ENCODE measurements around the gene STAM.

The STAM gene

GRCh38 chr10:17655009-17655408 lies 11.1 kb downstream of the STAM start:
- no peak for DNase-seq (ENCODE audit: low spot score)
- Mint-ChIP-seq H3K27me3 (ENCODE audit: low read depth) (no peaks in the 10 kb centered on the region), H3K9me3 (peaks cover 47% of the 10 kb centered on the region), H3K4me3 (peak overlapping the region; percentile 30), H3K27ac (peak overlapping the region; percentile 32), H3K4me1 (ENCODE audit: low read depth) (peaks cover 53% of the 10 kb centered on the region), H3K36me3 (ENCODE audit: low read depth) (peaks cover 73% of the 10 kb centered on the region)

- H3K27ac Mint-ChIP-seq, result peak overlapping the region; percentile 76
- peaks cover 47% of the 10 kb centered on the region for H3K9me3 Mint-ChIP-seq
- H3K4me1 Mint-ChIP-seq (ENCODE audit: low read depth), result peaks cover 47% of the 10 kb centered on the region
- peak overlapping the region; percentile 23 for H3K4me3 Mint-ChIP-seq
- H3K36me3 Mint-ChIP-seq (ENCODE audit: low read depth), result peaks cover 67% of the 10 kb centered on the region
- no peak for DNase-seq (ENCODE audit: low spot score)
- no peaks in the 10 kb centered on the region for H3K27me3 Mint-ChIP-seq (ENCODE audit: low read depth)
Observed at GRCh38 chr10:17655567-17656146, 11.7 kb downstream of the STAM start.

DNA sequence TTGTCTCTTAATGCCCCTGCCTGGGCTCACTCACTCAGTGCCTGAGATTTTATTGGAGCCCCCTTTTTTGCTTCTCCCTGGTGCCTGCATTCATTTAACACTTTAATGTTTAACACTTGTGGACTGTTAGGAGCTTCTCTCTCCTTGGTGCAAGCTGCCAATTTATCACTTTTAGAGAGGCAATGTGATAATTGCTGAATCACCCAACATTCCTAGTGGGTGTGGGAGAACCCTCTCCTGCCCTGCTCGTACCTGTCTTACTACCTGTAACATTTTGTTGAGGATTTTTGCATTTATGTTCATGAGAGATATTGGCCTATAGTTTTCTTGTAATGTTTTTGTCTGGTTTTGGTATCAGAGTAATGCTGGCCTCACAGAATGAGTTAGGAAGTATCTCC lies 13.2 kb downstream of the STAM start:
- H3K4me3 Mint-ChIP-seq, result no peak overlapping the region
- H3K9me3 Mint-ChIP-seq, result peaks cover 37% of the 10 kb centered on the region
- no peaks in the 10 kb centered on the region for H3K27me3 Mint-ChIP-seq (ENCODE audit: low read depth)
- no peak overlapping the region for H3K27ac Mint-ChIP-seq
- H3K4me1 Mint-ChIP-seq (ENCODE audit: low read depth), result peaks cover 41% of the 10 kb centered on the region
- no peak for DNase-seq (ENCODE audit: low spot score)
- peaks cover 68% of the 10 kb centered on the region for H3K36me3 Mint-ChIP-seq (ENCODE audit: low read depth)

GRCh38 chr10:17659365-17659764 lies 15.4 kb downstream of the STAM start:
- H3K27ac Mint-ChIP-seq, result no peak overlapping the region
- DNase-seq (ENCODE audit: low spot score), result no peak
- peaks cover 59% of the 10 kb centered on the region for H3K36me3 Mint-ChIP-seq (ENCODE audit: low read depth)
- H3K27me3 Mint-ChIP-seq (ENCODE audit: low read depth), result no peaks in the 10 kb centered on the region
- peaks cover 31% of the 10 kb centered on the region for H3K9me3 Mint-ChIP-seq
- peaks cover 48% of the 10 kb centered on the region for H3K4me1 Mint-ChIP-seq (ENCODE audit: low read depth)
- no peak overlapping the region for H3K4me3 Mint-ChIP-seq

DNA sequence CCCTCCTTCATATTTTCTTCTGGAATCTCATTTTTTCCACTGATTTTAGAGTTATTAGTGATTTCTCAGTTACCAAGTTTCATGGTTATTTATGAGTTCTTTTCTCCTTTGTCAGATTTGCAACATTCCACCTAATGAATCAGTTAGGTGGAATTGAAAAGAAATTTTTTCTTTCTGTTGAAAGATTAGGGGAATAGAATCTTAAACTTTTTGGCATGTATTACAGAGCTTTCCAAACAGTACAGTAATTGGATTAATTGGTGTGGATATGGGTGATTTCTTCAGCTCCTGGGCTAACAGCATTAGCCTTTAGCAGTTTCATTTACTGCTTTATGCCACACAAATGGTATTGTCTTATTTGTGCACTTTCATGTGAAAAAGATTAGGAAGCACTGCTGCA lies 17.0 kb downstream of the STAM start:
- Mint-ChIP-seq H3K4me1 (ENCODE audit: low read depth) (peaks cover 36% of the 10 kb centered on the region), H3K27ac (no peak overlapping the region), H3K4me3 (no peak overlapping the region), H3K9me3 (peaks cover 23% of the 10 kb centered on the region), H3K27me3 (ENCODE audit: low read depth) (no peaks in the 10 kb centered on the region), H3K36me3 (ENCODE audit: low read depth) (peaks cover 50% of the 10 kb centered on the region)
- no peak for DNase-seq (ENCODE audit: low spot score)

DNA sequence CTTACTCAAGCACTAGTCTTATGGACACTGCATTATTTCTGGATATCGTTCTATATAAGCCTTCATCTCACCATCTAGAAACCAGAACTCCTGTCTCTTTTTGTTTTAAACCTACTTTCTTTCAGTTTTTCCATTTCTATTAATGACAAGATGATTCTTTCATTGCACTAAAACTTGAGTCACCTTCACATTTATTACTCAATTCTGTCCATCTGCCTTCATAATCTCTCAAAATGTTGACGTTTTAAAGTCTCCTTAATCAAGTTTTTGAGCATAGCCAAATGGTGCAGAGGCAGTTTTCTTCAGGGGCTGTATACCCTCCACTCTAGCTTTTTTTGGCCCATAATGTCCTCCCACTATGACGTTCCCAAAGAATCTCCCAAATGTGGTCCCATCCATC lies 17.6 kb downstream of the STAM start:
- no peaks in the 10 kb centered on the region for H3K27me3 Mint-ChIP-seq (ENCODE audit: low read depth)
- H3K36me3 Mint-ChIP-seq (ENCODE audit: low read depth), result peaks cover 48% of the 10 kb centered on the region
- no peak overlapping the region for H3K4me3 Mint-ChIP-seq
- peaks cover 33% of the 10 kb centered on the region for H3K4me1 Mint-ChIP-seq (ENCODE audit: low read depth)
- DNase-seq (ENCODE audit: low spot score), result no peak
- peaks cover 21% of the 10 kb centered on the region for H3K9me3 Mint-ChIP-seq
- no peak overlapping the region for H3K27ac Mint-ChIP-seq

DNA sequence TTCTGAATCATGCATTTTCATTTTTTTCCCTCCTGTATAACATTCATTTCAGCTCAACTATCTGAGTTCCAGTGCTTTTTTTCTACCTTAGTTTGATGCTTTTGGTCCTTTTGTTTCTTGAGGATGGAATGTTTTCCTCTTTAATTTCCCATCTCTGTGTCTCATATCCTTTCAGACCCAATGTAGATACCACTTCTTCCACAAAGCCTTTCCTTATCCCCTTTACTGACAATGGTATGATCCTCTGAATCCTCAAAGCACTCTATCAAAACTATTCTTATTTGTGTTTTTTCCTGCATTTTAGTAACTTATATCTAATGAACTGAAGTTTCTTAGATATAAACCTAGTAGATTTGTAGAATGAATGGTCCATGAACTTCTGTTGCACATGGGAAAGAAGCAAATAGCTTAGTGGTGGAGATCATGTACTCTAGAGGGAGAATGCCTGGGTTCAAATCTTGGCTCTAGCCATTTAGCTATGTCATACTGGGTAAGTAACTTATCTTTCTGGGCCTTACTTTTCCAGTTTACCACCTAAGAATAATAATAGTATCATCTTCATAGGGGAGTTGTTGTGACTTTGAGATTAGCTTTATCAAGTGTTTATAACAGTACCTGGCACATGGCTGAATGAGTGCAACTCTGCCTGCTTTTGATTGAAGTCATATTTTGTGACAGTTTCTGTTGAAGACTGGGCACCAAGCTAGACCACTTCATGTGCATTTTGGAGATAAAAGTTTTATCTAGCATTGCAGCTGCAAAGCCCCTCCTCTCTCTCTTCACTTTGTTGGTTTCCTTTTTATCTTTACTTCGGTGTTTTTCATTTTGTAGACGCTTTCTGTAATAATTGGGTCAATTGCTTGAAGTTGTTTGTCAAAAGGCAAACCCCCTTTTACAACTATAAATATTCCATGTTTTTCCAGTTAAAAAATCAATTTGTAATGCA lies 18.5 kb downstream of the STAM start:
- H3K36me3 Mint-ChIP-seq (ENCODE audit: low read depth), result peaks cover 44% of the 10 kb centered on the region
- peaks cover 29% of the 10 kb centered on the region for H3K4me1 Mint-ChIP-seq (ENCODE audit: low read depth)
- H3K27me3 Mint-ChIP-seq (ENCODE audit: low read depth), result no peaks in the 10 kb centered on the region
- no peak overlapping the region for H3K27ac Mint-ChIP-seq
- peak overlapping the region; percentile 19 for H3K4me3 Mint-ChIP-seq
- DNase-seq (ENCODE audit: low spot score), result no peak
- peaks cover 15% of the 10 kb centered on the region for H3K9me3 Mint-ChIP-seq

DNA sequence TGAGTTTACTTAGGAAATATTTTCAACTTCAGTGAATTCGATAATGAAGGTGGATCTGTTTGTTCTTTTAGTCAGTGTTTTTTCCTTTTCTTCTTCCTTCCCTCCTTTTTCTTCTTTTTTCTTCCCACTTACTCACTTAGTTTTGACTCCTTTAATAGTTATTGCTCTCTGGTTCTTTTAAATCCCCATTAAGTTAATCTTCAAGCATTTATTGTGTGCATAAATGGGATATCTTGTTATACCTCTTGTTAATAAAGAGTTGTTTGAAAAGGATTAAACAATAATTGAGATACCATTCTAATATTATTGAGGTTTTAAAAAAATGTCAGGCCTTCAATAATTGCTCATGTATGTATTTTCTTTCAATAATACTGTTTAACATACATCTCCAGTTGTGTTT lies 19.5 kb downstream of the STAM start:
- Mint-ChIP-seq H3K4me3 (peak overlapping the region; percentile 57), H3K36me3 (ENCODE audit: low read depth) (peaks cover 38% of the 10 kb centered on the region), H3K4me1 (ENCODE audit: low read depth) (peaks cover 31% of the 10 kb centered on the region), H3K27ac (no peak overlapping the region), H3K27me3 (ENCODE audit: low read depth) (no peaks in the 10 kb centered on the region), H3K9me3 (peaks cover 5% of the 10 kb centered on the region)
- DNase-seq (ENCODE audit: low spot score), result no peak

- H3K36me3 Mint-ChIP-seq (ENCODE audit: low read depth), result peaks cover 43% of the 10 kb centered on the region
- H3K27me3 Mint-ChIP-seq (ENCODE audit: low read depth), result no peaks in the 10 kb centered on the region
- H3K4me1 Mint-ChIP-seq (ENCODE audit: low read depth), result peaks cover 45% of the 10 kb centered on the region
- no peak overlapping the region for H3K27ac Mint-ChIP-seq
- no peak overlapping the region for H3K4me3 Mint-ChIP-seq
- H3K9me3 Mint-ChIP-seq, result no peaks in the 10 kb centered on the region
- DNase-seq (ENCODE audit: low spot score), result no peak
Observed at GRCh38 chr10:17665747-17666146, 21.8 kb downstream of the STAM start.

DNA sequence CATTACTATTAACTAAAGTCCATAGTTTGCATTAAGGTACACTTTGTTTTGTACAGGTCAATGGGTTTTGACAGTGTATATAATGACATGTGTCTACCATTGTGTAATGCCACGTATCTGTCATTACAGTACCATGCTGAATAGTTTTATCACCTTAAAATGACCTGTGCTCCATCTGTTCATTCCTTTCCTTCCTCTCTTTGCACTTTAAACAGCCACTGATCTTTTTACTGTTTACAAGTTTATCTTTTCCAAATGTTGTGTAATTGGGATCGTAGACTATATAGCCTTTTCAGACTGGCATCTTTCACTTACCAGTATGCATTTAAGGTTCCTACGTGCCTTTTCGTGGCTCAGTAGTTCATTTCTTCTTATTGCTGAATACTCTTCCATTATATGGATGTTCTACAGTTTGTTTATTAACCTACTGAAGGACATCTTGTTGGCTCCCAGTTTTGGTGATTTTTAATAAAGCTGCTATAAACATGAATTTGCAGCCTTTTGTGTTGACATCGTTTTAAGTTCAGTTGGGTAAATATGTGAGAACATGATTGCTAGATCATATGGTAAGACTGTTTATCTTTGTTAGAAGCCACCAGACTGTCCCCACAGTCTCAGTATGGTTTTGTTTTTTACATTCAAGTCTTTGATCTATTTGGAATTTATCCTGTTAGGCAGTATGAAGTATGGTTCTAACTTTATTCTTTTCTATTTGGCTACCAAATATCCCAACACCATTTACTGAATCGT lies 24.7 kb downstream of the STAM start:
- Mint-ChIP-seq H3K9me3 (no peaks in the 10 kb centered on the region), H3K27me3 (ENCODE audit: low read depth) (no peaks in the 10 kb centered on the region), H3K36me3 (ENCODE audit: low read depth) (peaks cover 20% of the 10 kb centered on the region), H3K4me3 (peak overlapping the region; percentile 25), H3K4me1 (ENCODE audit: low read depth) (peaks cover 49% of the 10 kb centered on the region), H3K27ac (peak overlapping the region; percentile 51)
- DNase-seq (ENCODE audit: low spot score), result no peak

GRCh38 chr10:17669185-17669872 lies 25.4 kb downstream of the STAM start:
- H3K27me3 Mint-ChIP-seq (ENCODE audit: low read depth), result no peaks in the 10 kb centered on the region
- peaks cover 53% of the 10 kb centered on the region for H3K4me1 Mint-ChIP-seq (ENCODE audit: low read depth)
- peaks cover 20% of the 10 kb centered on the region for H3K36me3 Mint-ChIP-seq (ENCODE audit: low read depth)
- H3K9me3 Mint-ChIP-seq, result no peaks in the 10 kb centered on the region
- no peak for DNase-seq (ENCODE audit: low spot score)
- H3K4me3 Mint-ChIP-seq, result peak overlapping the region; percentile 54
- peak overlapping the region; percentile 74 for H3K27ac Mint-ChIP-seq

DNA sequence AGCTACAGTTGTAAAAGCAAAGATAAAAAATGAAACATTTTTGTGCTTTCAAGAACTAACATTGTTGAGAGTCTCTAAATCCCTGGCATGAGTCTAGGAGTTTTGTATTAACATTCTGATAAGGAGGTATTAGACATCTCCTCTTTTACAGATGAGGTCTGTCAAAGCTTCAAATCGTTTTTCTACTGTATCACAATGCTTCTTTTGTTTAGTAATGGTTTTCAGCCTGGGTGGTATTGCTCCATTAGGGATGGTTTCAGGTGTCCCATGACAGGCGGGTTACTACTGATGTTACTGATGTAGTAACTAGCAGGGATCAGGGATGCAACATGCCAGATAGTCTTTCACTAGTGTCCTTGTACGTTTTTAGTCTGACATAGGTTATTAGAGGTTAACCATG lies 27.4 kb downstream of the STAM start:
- Mint-ChIP-seq H3K36me3 (ENCODE audit: low read depth) (peaks cover 17% of the 10 kb centered on the region), H3K4me3 (no peak overlapping the region), H3K27me3 (ENCODE audit: low read depth) (no peaks in the 10 kb centered on the region), H3K4me1 (ENCODE audit: low read depth) (peaks cover 53% of the 10 kb centered on the region), H3K27ac (no peak overlapping the region), H3K9me3 (no peaks in the 10 kb centered on the region)
- no peak for DNase-seq (ENCODE audit: low spot score)

DNA sequence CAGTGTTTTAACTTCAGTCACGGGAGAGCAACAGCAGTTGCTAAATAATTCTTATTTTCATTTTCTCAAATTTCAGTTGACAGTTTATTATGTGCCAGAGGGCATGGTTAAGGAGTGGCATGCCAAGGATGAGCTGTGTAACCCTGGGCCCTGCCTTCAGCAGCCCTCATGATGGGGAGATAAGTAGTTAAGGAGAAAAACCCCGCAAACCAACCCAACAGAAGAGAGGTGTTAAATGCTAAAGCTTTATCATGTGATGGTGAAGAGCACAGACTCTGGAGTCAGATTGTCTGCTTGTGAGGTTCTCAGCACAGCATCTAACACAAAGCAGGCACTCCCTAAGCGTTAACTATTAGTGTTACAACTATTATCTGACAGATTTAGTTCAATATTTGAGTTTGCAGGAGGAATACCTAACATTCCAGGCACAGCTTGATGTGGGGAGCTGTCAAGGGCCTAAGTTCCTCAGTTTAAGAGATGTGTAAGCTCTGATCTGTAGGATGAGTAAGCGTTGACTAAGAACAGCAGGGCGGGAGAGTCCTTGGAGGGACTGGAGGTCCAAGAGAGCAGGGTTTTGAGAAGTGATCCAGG lies 29.6 kb downstream of the STAM start:
- Mint-ChIP-seq H3K9me3 (no peaks in the 10 kb centered on the region), H3K27me3 (ENCODE audit: low read depth) (no peaks in the 10 kb centered on the region), H3K4me3 (peak overlapping the region; percentile 25), H3K27ac (peak overlapping the region; percentile 42), H3K4me1 (ENCODE audit: low read depth) (peaks cover 47% of the 10 kb centered on the region), H3K36me3 (ENCODE audit: low read depth) (peaks cover 15% of the 10 kb centered on the region)
- peak; percentile 34 for DNase-seq (ENCODE audit: low spot score)
